Raji (cell line): ENCODE data around the gene MYDGF.

Experiments used
- POLR2A ChIP-seq: IDR thresholded peaks from 2 replicates; pipeline ENCODE4 v1.6.1; 2011; ENCODE audit warnings: low read depth, low read length, control low read depth; ENCODE audit not compliant: insufficient read depth

MYDGF gene

GRCh38 chr19:4640247-4641000 is 29.7 kb downstream of the MYDGF start:
- no peak for TF ChIP-seq POLR2A

DNA sequence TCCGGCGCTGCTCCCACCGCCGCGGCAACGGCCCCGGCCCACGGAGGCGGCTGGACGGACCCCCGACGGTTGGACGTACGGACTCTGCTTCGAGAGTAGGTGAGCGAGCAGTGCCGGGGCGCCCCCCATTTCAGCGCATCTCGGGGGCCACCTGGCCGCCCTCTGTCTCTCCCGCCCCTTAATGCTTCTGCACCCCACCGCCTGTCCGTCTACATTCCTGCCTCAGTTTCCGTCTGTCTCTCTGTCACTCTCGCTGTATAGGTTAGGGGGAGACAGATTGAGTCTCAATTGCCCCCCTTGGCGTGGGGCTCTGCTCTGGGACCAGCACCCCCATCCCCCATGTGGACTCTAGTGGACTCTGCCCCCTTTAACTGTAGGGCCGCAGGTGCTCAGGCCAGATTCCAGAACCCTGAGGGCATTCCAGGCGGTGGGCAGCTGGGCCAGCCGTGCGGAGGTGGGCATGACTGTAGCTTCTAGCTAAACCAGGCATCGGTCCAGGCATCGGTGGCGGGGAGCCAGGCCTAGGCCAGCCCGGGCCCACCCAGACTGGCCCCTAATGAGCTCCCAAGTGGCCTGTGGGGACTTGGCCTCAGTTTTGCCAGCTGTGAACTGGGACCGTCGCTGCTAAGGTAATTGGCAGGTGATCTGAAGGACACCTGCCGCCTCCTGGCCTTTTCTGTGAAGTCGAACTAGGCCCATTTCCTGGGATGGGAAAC is 30.5 kb downstream of the MYDGF start:
- TF ChIP-seq POLR2A, result peak; percentile 39; the same call in 1 of the 2 replicates

- TF ChIP-seq POLR2A, result peak; percentile 56; the same call in 1 of the 2 replicates
These were observed 31.2 kb downstream of the MYDGF start, which contains the start of gene TNFAIP8L1 for GRCh38 chr19:4638828-4639530. TSS of gene TNFAIP8L1 (plus strand) at chr19:4639516. CDS start at chr19:4651870, 12,354 bp downstream.

DNA sequence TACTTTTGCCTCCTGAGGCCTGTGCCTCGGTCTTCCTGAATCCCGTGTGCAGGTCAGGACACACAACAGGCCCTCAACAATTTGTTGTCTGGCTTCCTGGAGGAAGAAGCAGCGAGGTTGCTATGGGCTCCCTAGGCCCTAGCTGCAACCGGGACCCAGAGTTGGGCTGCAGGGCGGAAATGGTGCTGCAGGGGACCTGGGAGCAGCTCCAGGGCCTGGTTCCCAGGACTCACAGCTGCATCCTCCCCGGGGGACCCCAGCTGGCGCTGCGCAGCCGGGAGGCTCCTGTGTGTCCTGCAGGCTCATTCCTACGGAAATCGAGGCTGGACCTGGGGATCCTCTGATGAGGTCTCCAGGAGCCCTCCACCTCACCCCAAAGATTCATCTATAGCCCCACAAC is 31.8 kb downstream of the MYDGF start:
- no peak for TF ChIP-seq POLR2A

DNA sequence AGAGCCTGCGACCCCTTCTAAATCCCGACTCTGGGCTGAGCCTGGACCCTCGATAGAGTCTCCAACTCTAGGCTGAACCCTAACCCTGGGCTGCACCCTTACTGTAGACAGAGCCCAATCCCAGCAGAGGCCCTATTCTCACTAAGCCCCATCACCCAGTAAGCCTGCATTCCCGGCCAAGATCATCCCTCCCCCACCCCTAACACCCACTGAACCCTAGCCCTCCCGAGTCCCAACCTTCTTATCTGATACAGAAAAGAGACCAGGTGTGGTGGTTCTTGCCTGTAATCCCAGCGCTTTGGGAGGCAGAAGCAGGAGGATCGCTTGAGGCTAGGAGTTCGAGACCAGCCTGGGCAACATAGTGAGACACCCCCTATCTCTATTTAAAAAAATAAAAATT is 33.4 kb downstream of the MYDGF start:
- TF ChIP-seq POLR2A, result no peak

- peak; percentile 35; the same call in 1 of the 2 replicates for TF ChIP-seq POLR2A
These were observed 33.9 kb downstream of the MYDGF start for GRCh38 chr19:4636151-4636717.

GRCh38 chr19:4635754-4636116 is 34.4 kb downstream of the MYDGF start:
- no peak for TF ChIP-seq POLR2A

- no peak for TF ChIP-seq POLR2A
These were observed 36.8 kb downstream of the MYDGF start for GRCh38 chr19:4633140-4633967.

DNA sequence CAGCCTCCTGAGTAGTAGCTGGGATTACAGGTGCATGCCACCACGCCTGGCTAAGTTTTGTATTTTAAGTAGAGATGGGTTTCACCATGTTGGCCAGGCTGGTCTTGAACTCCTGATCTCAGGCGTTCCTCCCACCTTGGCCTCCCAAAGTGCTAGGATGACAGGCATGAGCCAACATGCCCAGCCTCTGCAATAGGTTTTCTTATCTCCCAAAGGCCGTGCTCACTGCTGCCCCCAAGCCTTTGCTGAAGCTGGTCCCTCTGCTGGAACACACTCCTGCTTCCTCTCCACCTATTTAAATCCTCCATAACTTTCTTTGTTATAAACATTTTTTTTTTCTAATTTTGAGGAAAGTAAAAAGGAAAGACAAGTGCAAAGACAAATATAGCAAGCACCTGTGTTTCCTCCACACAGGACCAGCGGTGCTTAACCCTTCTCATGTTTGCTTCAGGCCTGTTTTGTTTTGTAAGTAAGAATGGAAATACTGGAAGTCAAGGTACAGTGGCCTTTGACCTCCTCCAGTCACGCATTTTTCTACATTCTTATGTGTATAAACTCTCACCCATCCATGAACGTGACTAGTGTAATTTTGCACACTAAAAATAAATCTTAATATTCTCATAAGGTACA is 45.3 kb downstream of the MYDGF start:
- TF ChIP-seq POLR2A, result no peak

DNA sequence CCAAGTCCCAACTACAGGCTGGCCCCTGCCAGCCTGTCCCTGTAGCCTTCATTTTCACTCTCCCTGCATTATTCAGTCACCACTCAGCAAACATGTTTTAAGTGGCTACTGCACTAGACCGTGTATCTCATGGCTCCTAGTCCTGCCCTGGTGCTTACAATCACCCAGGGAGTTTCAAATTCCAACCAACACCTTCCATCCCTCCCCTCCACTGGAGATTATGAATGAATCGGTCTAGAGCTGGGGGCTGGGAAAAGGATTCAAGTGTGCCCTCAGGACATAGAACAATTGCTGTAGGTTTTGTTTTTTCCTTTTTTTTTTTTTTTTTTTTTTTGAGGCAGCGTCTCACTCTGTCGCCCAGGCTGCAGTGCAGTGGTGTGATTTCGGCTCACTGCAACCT is 45.8 kb downstream of the MYDGF start:
- no peak for TF ChIP-seq POLR2A

- no peak for TF ChIP-seq POLR2A
These were observed 47.3 kb downstream of the MYDGF start for GRCh38 chr19:4622695-4623421.

DNA sequence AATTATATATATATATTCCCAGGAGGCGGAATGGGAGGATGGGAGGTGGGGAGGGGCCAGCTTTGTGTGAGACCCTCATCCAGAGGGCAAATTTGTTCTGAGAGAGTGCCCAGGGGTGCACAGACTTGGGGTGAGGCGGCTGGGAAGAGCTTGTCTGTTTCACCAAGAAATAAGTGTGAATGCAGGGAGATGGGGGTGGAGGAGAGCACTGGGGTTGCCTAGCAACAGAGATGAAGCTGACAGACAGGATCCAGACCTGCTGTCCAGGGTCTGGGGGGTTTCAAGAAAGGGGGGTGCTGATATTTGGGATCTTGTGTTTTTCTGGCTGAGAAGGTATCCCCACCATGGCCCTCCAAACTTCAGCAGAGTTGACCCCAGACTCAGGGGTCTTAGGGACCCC is 49.5 kb downstream of the MYDGF start:
- no peak for TF ChIP-seq POLR2A

GRCh38 chr19:4619668-4620294 is 50.4 kb downstream of the MYDGF start:
- no peak for TF ChIP-seq POLR2A
